Activated B cell treated with CpG ODN at 0.5 μM for 24 hours (primary cell): ENCODE data around the gene CREG1. TPM values are rescaled to one million over a fixed set of nuclear protein-coding genes. Genes with fewer than 3 reads are reported as not detected.

Experiments
- ATAC-seq: fragments of 200-7000 bp; cut with Tn5 transposase; one replicate; pipeline ENCODE4 v1.10.0; 2021; ENCODE audit warnings: low read depth, mild to moderate bottlenecking, moderate library complexity
- CTCF ChIA-PET: fragments of 350-600 bp; sonication (Branson Sonifier 250); formaldehyde crosslinking; loops from one replicate; lab custom pipeline; 2021; ENCODE audit warnings: antibody characterized with exemption; lab: Charles Lee
- POLR2A ChIA-PET: fragments of 350-600 bp; sonication (Branson Sonifier 250); formaldehyde crosslinking; loops from one replicate; lab custom pipeline; 2021; ENCODE audit warnings: antibody characterized with exemption; lab: Charles Lee
- DNase-seq: peaks from one replicate; pipeline ENCODE4 v3.0.0; 2022
- H3K27ac Mint-ChIP-seq: one replicate; pipeline ENCODE4 v1.8.0; 2020; ENCODE audit warnings: mixed read lengths
- H3K27me3 Mint-ChIP-seq: one replicate; pipeline ENCODE4 v1.8.0; 2021; ENCODE audit warnings: mixed read lengths
- H3K36me3 Mint-ChIP-seq: one replicate; pipeline ENCODE4 v1.8.0; 2021; ENCODE audit warnings: low read depth, mixed read lengths
- H3K4me1 Mint-ChIP-seq: one replicate; pipeline ENCODE4 v1.8.0; 2021; ENCODE audit warnings: mixed read lengths
- H3K4me3 Mint-ChIP-seq: one replicate; pipeline ENCODE4 v1.8.0; 2020; ENCODE audit warnings: mild to moderate bottlenecking, mixed read lengths
- H3K9me3 Mint-ChIP-seq: one replicate; pipeline ENCODE4 v1.8.0; 2020; ENCODE audit warnings: mixed read lengths
- intact Hi-C: fragments of 100-400 bp; cut with micrococcal nuclease; formaldehyde crosslinking; loops from one replicate; pipeline ENCODE4 v1.15.1; 2024
- total RNA-seq: library from RNA; stranded (reverse); gene quantifications from 2 replicates; pipeline ENCODE4 v1.2.3, GENCODE V29; 2022
- TF ChIP-seq, protein P1 (sequence below): fragments of 200-600 bp; IDR thresholded peaks from one replicate; pipeline ENCODE4 v1.8.0; 2022; ENCODE audit warnings: antibody characterized with exemption, mild to moderate bottlenecking

CREG1 gene
- total RNA-seq, 1 donor from 2014 or later = 3.1 TPM

GRCh38 chr1:167529829-167530474 is 23.6 kb downstream of the CREG1 start:
- Mint-ChIP-seq H3K27me3 (peaks cover 4% of the 10 kb centered on the region), H3K4me1 (no peaks in the 10 kb centered on the region), H3K27ac (no peak overlapping the region), H3K9me3 (no peaks in the 10 kb centered on the region), H3K36me3 (no peaks in the 10 kb centered on the region), H3K4me3 (no peak overlapping the region)
- intact Hi-C loops = loop anchor here (5.0 kb wide), 2 partner anchors 73 to 618 kb away; no protein-coding TSS in a partner anchor
- POLR2A ChIA-PET = interaction anchor here (0.5 kb wide), 1 partner anchor 74 kb away, joined by 6 read pairs; no protein-coding TSS in a partner anchor
- ATAC-seq (no peak), DNase-seq (no peak)
- TF ChIP-seq, protein P1, sequence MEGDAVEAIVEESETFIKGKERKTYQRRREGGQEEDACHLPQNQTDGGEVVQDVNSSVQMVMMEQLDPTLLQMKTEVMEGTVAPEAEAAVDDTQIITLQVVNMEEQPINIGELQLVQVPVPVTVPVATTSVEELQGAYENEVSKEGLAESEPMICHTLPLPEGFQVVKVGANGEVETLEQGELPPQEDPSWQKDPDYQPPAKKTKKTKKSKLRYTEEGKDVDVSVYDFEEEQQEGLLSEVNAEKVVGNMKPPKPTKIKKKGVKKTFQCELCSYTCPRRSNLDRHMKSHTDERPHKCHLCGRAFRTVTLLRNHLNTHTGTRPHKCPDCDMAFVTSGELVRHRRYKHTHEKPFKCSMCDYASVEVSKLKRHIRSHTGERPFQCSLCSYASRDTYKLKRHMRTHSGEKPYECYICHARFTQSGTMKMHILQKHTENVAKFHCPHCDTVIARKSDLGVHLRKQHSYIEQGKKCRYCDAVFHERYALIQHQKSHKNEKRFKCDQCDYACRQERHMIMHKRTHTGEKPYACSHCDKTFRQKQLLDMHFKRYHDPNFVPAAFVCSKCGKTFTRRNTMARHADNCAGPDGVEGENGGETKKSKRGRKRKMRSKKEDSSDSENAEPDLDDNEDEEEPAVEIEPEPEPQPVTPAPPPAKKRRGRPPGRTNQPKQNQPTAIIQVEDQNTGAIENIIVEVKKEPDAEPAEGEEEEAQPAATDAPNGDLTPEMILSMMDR = no peak
- CTCF ChIA-PET = interaction anchor here (1.0 to 5.7 kb wide), 3 partner anchors 10 to 261 kb away, joined by 3 to 45 read pairs (median 3); no protein-coding TSS in a partner anchor

GRCh38 chr1:167528057-167528728 is 25.4 kb downstream of the CREG1 start:
- no peaks in the 10 kb centered on the region for H3K4me1 Mint-ChIP-seq
- peaks cover 10% of the 10 kb centered on the region for H3K27me3 Mint-ChIP-seq
- no peak overlapping the region for H3K4me3 Mint-ChIP-seq
- H3K36me3 Mint-ChIP-seq = no peaks in the 10 kb centered on the region
- CTCF ChIA-PET = interaction anchor here (0.9 to 1.5 kb wide), 5 partner anchors 12 to 260 kb away, joined by 3 to 4 read pairs (median 3); no protein-coding TSS in a partner anchor
- H3K9me3 Mint-ChIP-seq = peaks cover 12% of the 10 kb centered on the region
- intact Hi-C loops = no loop called here
- ATAC-seq (no peak), DNase-seq (no peak)
- TF ChIP-seq, protein P1 = no peak
- no peak overlapping the region for H3K27ac Mint-ChIP-seq
- POLR2A ChIA-PET = interaction anchor here (1.6 kb wide), 1 partner anchor 87 kb away, joined by 3 read pairs; no protein-coding TSS in a partner anchor

GRCh38 chr1:167526667-167527383 is 26.7 kb downstream of the CREG1 start:
- CTCF ChIA-PET = no interaction called here
- POLR2A ChIA-PET = interaction anchor here (1.6 kb wide), 1 partner anchor 86 kb away, joined by 3 read pairs; no protein-coding TSS in a partner anchor
- no peak for ATAC-seq
- Mint-ChIP-seq H3K27ac (no peak overlapping the region), H3K4me1 (no peaks in the 10 kb centered on the region), H3K36me3 (no peaks in the 10 kb centered on the region), H3K9me3 (peaks cover 12% of the 10 kb centered on the region), H3K27me3 (peaks cover 13% of the 10 kb centered on the region), H3K4me3 (no peak overlapping the region)
- intact Hi-C loops = no loop called here
- TF ChIP-seq, protein P1 = no peak
- no peak for DNase-seq

GRCh38 chr1:167524651-167525050 is 28.9 kb downstream of the CREG1 start:
- H3K27ac Mint-ChIP-seq = no peak overlapping the region
- H3K27me3 Mint-ChIP-seq = peaks cover 19% of the 10 kb centered on the region
- peaks cover 12% of the 10 kb centered on the region for H3K9me3 Mint-ChIP-seq
- DNase-seq (no peak), ATAC-seq (no peak)
- TF ChIP-seq, protein P1 = no peak
- ChIA-PET POLR2A (interaction anchor here (0.5 kb wide), 1 partner anchor 66 kb away, joined by 4 read pairs; no protein-coding TSS in a partner anchor), CTCF (no interaction called here)
- intact Hi-C loops = no loop called here
- no peaks in the 10 kb centered on the region for H3K36me3 Mint-ChIP-seq
- H3K4me3 Mint-ChIP-seq = no peak overlapping the region
- H3K4me1 Mint-ChIP-seq = no peaks in the 10 kb centered on the region
